Activated naive CD4-positive, alpha-beta T cell treated with anti-CD3 and anti-CD28 coated beads, Interleukin-2, amount 50 U/mL, for 72 hours (primary cell): Measurements from ENCODE around the gene RPP21. TPM values are rescaled to one million over a fixed set of nuclear protein-coding genes. Genes with fewer than 3 reads are reported as not detected.
"Not testable (repeated sequence)": the region's sequence is repeated elsewhere in the genome, so short reads cannot be mapped to it uniquely, and the experiment has no call there.

ENCODE experiments used
- ATAC-seq, 2 donors: fragments of 150-1000 bp; cut with Tn5 transposase; 2 replicates each; pipeline ENCODE4 v1.10.0; 2021; ENCODE audit warnings: mild to moderate bottlenecking in 2 of 2, moderate library complexity in 2 of 2
- DNase-seq, 2 donors: peaks; one replicate each; pipeline ENCODE4 v3.0.0; 2021 to 2022; ENCODE audit warnings: low spot score in 2 of 2
- H3K27ac Mint-ChIP-seq, 2 donors: one replicate each; pipeline ENCODE4 v1.8.0; 2022; ENCODE audit warnings: mild to moderate bottlenecking in 2 of 2, mixed read lengths in 2 of 2
- H3K36me3 Mint-ChIP-seq, 2 donors: one replicate each; pipeline ENCODE4 v1.8.0; 2022; ENCODE audit warnings: mixed read lengths in 2 of 2
- H3K9me3 Mint-ChIP-seq, 2 donors: one replicate each; pipeline ENCODE4 v1.8.0; 2022; ENCODE audit warnings: mixed read lengths in 2 of 2
- total RNA-seq, 2 donors: library from RNA; stranded (reverse); gene quantifications; one replicate each; pipeline ENCODE4 v1.2.3, GENCODE V29; 2022

The RPP21 gene
- total RNA-seq, 2 donors from 2014 or later = 20.8 to 49.9 TPM

DNA sequence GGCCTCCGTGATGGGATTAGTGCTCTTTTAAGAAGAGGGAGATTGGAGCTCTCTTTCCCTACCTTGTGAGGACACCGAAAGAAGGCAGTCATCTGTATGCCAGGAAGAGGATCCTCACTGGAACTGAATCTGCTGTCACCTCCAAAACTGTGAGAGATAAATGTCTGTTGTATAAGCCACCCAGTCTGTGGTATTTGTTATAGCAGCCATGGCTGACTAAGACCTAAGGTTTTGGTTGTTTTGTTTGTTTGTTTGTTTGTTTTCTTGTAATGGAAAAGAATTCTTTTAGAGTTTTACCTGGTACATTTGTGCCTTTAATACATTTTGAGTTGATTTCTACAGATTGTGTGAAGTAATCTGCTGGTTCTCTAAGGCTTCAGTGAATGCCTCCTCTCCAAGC is 7.6 kb downstream of the RPP21 start:
- no peak overlapping the region for H3K27ac Mint-ChIP-seq
- no peaks in the 10 kb centered on the region for H3K36me3 Mint-ChIP-seq
- DNase-seq (no peak), ATAC-seq (no peak)
- no peaks in the 10 kb centered on the region for H3K9me3 Mint-ChIP-seq

DNA sequence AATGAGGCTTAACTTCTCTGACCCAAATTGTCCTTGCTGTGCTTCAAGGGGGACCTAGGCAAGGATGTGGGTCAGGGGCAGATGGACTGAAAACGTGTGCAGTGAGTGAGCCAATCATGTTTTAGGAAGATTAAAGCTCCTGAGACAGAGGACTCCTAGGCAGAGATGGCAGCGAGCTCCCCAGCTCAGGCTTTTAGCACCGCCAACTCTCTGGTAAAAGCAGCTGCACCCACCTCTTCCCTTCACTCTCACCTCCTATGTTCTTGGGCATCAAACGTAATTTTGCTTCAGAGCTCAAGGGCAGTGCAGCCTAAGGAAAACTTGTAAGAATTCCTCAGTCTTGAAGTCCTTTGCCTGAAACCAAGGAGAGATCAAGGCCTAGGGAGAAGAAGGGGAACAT is 10.3 kb downstream of the RPP21 start:
- ATAC-seq (no peak), DNase-seq (no peak)
- no peaks in the 10 kb centered on the region for H3K36me3 Mint-ChIP-seq

GRCh38 chr6:30356536-30356935 is 11.6 kb downstream of the RPP21 start:
- DNase-seq = no peak
- no peaks in the 10 kb centered on the region for H3K36me3 Mint-ChIP-seq
- no peak overlapping the region for H3K27ac Mint-ChIP-seq
- no peaks in the 10 kb centered on the region for H3K9me3 Mint-ChIP-seq
- ATAC-seq = no peak

More for the DNA sequence above, 10.3 kb downstream of the RPP21 start:
- Mint-ChIP-seq H3K27ac (no peak overlapping the region), H3K9me3 (no peaks in the 10 kb centered on the region)

GRCh38 chr6:30357678-30358540 is 13.0 kb downstream of the RPP21 start:
- H3K9me3 Mint-ChIP-seq = no peaks in the 10 kb centered on the region
- peak; percentile 77 to 84 for ATAC-seq
- H3K27ac Mint-ChIP-seq = no peak overlapping the region
- H3K36me3 Mint-ChIP-seq = no peaks in the 10 kb centered on the region
- peak in 1 of 2 donors; percentile 50 for DNase-seq

GRCh38 chr6:30359276-30359675 is 14.3 kb downstream of the RPP21 start:
- H3K36me3 Mint-ChIP-seq = no peaks in the 10 kb centered on the region
- no peak for DNase-seq

GRCh38 chr6:30360139-30360538 is 15.2 kb downstream of the RPP21 start:
- Mint-ChIP-seq H3K36me3 (no peaks in the 10 kb centered on the region), H3K27ac (no peak overlapping the region), H3K9me3 (no peaks in the 10 kb centered on the region)
- DNase-seq = no peak
- ATAC-seq = no peak

More at GRCh38 chr6:30359276-30359675, 14.3 kb downstream of the RPP21 start:
- ATAC-seq = no peak
- no peak overlapping the region for H3K27ac Mint-ChIP-seq
- H3K9me3 Mint-ChIP-seq = no peaks in the 10 kb centered on the region

DNA sequence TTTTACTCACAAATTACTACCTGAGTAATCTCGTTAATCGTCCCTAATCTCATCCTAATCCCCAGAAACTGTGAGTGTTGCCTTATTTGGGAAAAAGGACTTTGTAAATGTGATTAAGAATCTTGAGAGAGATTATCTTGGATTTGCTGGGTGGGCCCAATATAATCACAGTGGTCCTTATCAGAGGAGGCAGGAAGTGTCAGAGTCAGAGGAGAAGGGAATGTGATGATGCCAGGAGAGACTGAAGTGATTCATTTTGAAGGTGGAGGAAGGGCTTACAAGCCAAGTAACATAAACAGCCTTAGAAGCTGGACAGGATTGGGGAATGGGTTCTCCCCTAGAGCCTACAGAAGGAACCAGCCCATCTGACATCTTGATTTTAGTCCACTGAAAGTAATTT is 16.7 kb downstream of the RPP21 start:
- H3K9me3 Mint-ChIP-seq = no peaks in the 10 kb centered on the region
- DNase-seq (no peak), ATAC-seq (no peak)
- no peak overlapping the region for H3K27ac Mint-ChIP-seq
- no peaks in the 10 kb centered on the region for H3K36me3 Mint-ChIP-seq

DNA sequence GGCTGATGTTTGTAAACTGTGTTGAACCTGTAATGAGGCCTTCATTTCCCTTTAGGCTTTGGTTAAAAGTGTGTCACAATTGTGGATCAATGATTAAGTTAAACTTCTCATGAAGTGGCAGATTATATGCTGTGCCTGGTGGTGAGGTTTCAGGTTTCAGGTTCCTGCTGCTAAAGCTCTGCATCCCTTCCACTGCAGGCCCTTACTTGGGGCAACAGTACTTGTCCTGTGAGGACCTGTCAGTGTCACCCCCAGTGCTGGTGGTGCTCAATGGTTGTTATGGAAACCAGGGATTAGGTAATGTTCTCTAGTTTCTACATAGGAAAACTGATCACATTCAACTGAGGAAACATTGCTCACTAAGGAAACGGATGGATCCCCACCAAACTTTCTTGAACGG is 18.5 kb downstream of the RPP21 start:
- H3K36me3 Mint-ChIP-seq = no peaks in the 10 kb centered on the region
- no peak for ATAC-seq
- no peak overlapping the region for H3K27ac Mint-ChIP-seq
- H3K9me3 Mint-ChIP-seq = no peaks in the 10 kb centered on the region
- no peak for DNase-seq

GRCh38 chr6:30364591-30364990 is 19.6 kb downstream of the RPP21 start:
- Mint-ChIP-seq H3K36me3 (no peaks in the 10 kb centered on the region), H3K27ac (no peak overlapping the region), H3K9me3 (no peaks in the 10 kb centered on the region)
- no peak for DNase-seq
- peak in 1 of 2 donors; percentile 57 for ATAC-seq

DNA sequence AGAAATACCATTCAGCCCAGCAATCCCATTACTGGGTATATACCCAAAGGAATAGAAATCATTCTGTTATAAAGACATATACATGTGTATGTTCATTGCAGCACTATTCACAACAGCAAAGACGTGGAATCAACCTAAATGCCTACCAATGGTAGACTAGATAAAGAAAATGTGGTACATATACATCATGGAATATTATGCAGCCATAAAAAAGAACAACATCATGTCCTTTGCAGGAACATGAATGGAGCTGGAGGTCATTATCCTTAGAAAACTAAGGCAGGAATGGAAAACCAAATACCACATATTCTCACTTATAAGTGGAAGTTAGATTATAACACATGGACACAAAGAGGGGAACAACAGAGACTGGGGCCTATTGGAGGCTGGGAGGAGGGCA is 24.3 kb downstream of the RPP21 start:
- not testable (repeated sequence) for H3K9me3 Mint-ChIP-seq, H3K27ac Mint-ChIP-seq, DNase-seq, H3K36me3 Mint-ChIP-seq, ATAC-seq

GRCh38 chr6:30378290-30378937 is 33.5 kb downstream of the RPP21 start:
- H3K9me3 Mint-ChIP-seq = no peaks in the 10 kb centered on the region
- no peaks in the 10 kb centered on the region for H3K36me3 Mint-ChIP-seq
- DNase-seq = no peak
- ATAC-seq = no peak
- H3K27ac Mint-ChIP-seq = no peak overlapping the region

GRCh38 chr6:30380464-30380863 is 35.5 kb downstream of the RPP21 start:
- Mint-ChIP-seq H3K27ac (no peak overlapping the region), H3K9me3 (no peaks in the 10 kb centered on the region), H3K36me3 (no peaks in the 10 kb centered on the region)
- no peak for DNase-seq
- no peak for ATAC-seq

GRCh38 chr6:30386166-30386565 is 41.2 kb downstream of the RPP21 start:
- Mint-ChIP-seq H3K36me3 (no peaks in the 10 kb centered on the region), H3K9me3 (no peaks in the 10 kb centered on the region), H3K27ac (no peak overlapping the region)
- ATAC-seq = no peak
- no peak for DNase-seq

GRCh38 chr6:30391240-30391639 is 46.3 kb downstream of the RPP21 start:
- no peaks in the 10 kb centered on the region for H3K9me3 Mint-ChIP-seq
- H3K27ac Mint-ChIP-seq = no peak overlapping the region
- DNase-seq (no peak), ATAC-seq (peak in 1 of 2 donors; percentile 26)
- H3K36me3 Mint-ChIP-seq = no peaks in the 10 kb centered on the region

DNA sequence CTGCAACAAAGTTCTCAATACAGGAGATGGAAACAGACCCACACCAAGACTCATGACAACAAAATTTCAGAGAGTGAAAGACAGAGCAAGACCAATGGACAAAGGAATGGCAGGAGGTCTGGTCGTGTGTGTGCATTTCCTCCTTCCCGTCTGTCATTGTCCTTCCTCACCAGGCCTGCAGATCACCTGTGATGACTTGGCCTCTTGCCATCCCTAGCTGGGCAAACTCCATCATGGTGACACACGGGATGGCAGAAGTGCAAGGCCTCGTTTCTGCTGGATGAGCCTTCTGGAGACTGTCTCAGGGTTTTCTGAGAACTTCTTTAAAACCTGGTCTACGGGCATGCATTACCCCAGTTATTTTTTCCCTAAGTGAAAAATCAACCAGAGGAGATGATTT is 49.2 kb downstream of the RPP21 start:
- Mint-ChIP-seq H3K27ac (no peak overlapping the region), H3K9me3 (no peaks in the 10 kb centered on the region), H3K36me3 (no peaks in the 10 kb centered on the region)
- DNase-seq (no peak), ATAC-seq (no peak)
